ENCODE data around the gene ZNHIT2.
"Not testable (repeated sequence)": the region's sequence is repeated elsewhere in the genome, so short reads cannot be mapped to it uniquely, and the experiment has no call there.

Gene ZNHIT2

GRCh38 chr11:65117206-65118096 is at the start of gene ZNHIT2:
Gene ZNHIT2 (minus strand): TSS chr11:65117701. CDS start chr11:65117653, 48 bp downstream.
- peak; percentile 97 for FAIRE-seq

GRCh38 chr11:65166893-65167292 is 49.4 kb upstream of the ZNHIT2 start:
- no peak for FAIRE-seq

- FAIRE-seq, result no peak
Observed at GRCh38 chr11:65165410-65166317, 48.2 kb upstream of the ZNHIT2 start.

- FAIRE-seq, result no peak
Observed at GRCh38 chr11:65163684-65164083, 46.2 kb upstream of the ZNHIT2 start.

- no peak for FAIRE-seq
Observed at GRCh38 chr11:65160643-65161042, 43.1 kb upstream of the ZNHIT2 start.

- no peak for FAIRE-seq
Observed at GRCh38 chr11:65159012-65159411, 41.5 kb upstream of the ZNHIT2 start.

- FAIRE-seq, result no peak
Observed at GRCh38 chr11:65157336-65157735, 39.8 kb upstream of the ZNHIT2 start.

- no peak for FAIRE-seq
Observed at GRCh38 chr11:65156926-65157325, 39.4 kb upstream of the ZNHIT2 start.

GRCh38 chr11:65156256-65156655 is 38.8 kb upstream of the ZNHIT2 start:
- FAIRE-seq, result no peak

- FAIRE-seq, result no peak
Observed at GRCh38 chr11:65152122-65152521, 34.6 kb upstream of the ZNHIT2 start.

- FAIRE-seq, result no peak
Observed at GRCh38 chr11:65151331-65151899, 33.9 kb upstream of the ZNHIT2 start.

GRCh38 chr11:65150509-65151299 is 33.2 kb upstream of the ZNHIT2 start:
- FAIRE-seq, result peak; percentile 23

GRCh38 chr11:65150131-65150508 is 32.6 kb upstream of the ZNHIT2 start:
- FAIRE-seq, result not testable (repeated sequence)

- no peak for FAIRE-seq
Observed at GRCh38 chr11:65148657-65149056, 31.2 kb upstream of the ZNHIT2 start.

- FAIRE-seq, result no peak
Observed at GRCh38 chr11:65147352-65148075, 30.0 kb upstream of the ZNHIT2 start.

GRCh38 chr11:65141896-65142494 is 24.5 kb upstream of the ZNHIT2 start:
- no peak for FAIRE-seq

- no peak for FAIRE-seq
Observed at GRCh38 chr11:65136515-65137096, 19.1 kb upstream of the ZNHIT2 start.

GRCh38 chr11:65135633-65136145 is 18.2 kb upstream of the ZNHIT2 start:
- FAIRE-seq, result no peak

GRCh38 chr11:65134952-65135632 is 17.6 kb upstream of the ZNHIT2 start:
- peak; percentile 88 for FAIRE-seq
